Esophagus muscularis mucosa (tissue), 3 donors: ENCODE measurements around the gene C6orf163.

Experiments used
- CTCF ChIP-seq, 3 experiments: fragments of 200-600 bp in 2 of 3; fragments of 450-650 bp in 1 of 3; sonication (generic) in 2 of 3; IDR thresholded peaks; one replicate each; pipeline ENCODE4 v1.5.1; 2017 to 2019; ENCODE audit warnings: antibody characterized with exemption in 3 of 3, mild to moderate bottlenecking in 2 of 3, moderate library complexity in 1 of 3
- EP300 ChIP-seq: sonication (generic); formaldehyde crosslinking; IDR thresholded peaks from one replicate; pipeline ENCODE4 v1.6.1; 2017; ENCODE audit warnings: antibody characterized with exemption

GRCh38 chr6:87401832-87402231 is 57.2 kb downstream of the C6orf163 start:
- TF ChIP-seq EP300 (no peak), CTCF (IDR thresholded peaks at IDR 0.05) (no peak)
